Measurements from ENCODE around the gene IL17C. TPM values are rescaled to one million over a fixed set of nuclear protein-coding genes. Genes with fewer than 3 reads are reported as not detected.

The IL17C gene
- total and polyA plus RNA-seq, 9 of the 15 experiments (the other 6 are each of a cell fraction or from before 2014, with no cell fraction given) = not detected

DNA sequence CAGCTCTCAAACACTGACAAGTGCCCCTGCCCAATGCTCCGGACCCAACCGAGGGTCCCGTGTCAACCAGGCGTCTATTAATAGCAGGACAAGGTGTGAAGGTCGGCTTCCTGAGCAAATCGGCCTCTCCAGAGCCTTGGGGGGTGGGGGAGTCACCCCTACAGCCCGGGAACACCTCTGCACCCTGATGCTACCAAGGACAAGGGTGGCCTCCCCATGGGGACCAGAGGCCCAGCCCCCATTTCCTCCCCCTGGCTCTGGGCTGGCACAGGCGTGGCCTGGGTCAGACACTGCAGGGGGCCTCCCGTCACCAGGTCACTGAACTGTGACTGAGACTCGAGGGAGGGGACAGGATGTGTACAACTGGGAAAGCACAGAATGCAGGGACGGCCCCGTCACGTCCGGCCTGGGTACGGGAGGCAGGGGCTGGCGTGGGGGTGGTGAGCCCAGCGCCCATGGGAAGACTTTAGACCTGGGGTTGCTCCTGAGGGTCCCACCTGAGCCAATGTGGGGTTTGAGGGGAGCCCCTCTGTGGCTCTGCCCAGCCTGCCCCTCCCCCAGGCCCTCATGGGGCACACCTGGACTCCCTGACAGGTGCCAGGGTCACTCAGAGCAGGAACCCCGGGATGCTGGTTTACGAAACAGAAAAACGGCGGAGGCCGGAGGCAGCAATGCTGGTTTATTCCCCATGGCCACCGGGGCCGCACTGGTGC, 13.1 kb downstream of the IL17C start (continued):
- TF ChIP-seq MXD1 (CRISPR knock-in tag; IDR thresholded peaks at IDR 0.05; ENCODE audit: borderline replicate concordance, poor library complexity, severe bottlenecking) (no peak), ZNF354B (CRISPR knock-in tag; IDR thresholded peaks at IDR 0.05) (no peak), ELF1 (tag; IDR thresholded peaks at IDR 0.05) (no peak), BDP1 (IDR thresholded peaks at IDR 0.05; ENCODE audit: insufficient read depth, insufficient read length) (no peak), RCOR1 (IDR thresholded peaks at IDR 0.05; ENCODE audit: borderline replicate concordance in 1 of 2, low read depth in 2 of 2, low read length in 2 of 2) (no peak; a peak in 1 of 4 replicates), BCL6 (CRISPR knock-in tag; IDR thresholded peaks at IDR 0.05) (no peak), HDAC2 (IDR thresholded peaks at IDR 0.05) (peak; percentile 42; the same call in 1 of the 2 replicates), CBFB (CRISPR knock-in tag; IDR thresholded peaks at IDR 0.05) (no peak), KAT7 (CRISPR knock-in tag; IDR thresholded peaks at IDR 0.05; ENCODE audit: borderline replicate concordance) (no peak), ZFPM2 (CRISPR knock-in tag; IDR thresholded peaks at IDR 0.05) (no peak), MCM3 (IDR thresholded peaks at IDR 0.05) (no peak), SFPQ (IDR thresholded peaks at IDR 0.05; ENCODE audit: low read depth, low read length) (no peak)
- TF ChIP-seq, protein P1, sequence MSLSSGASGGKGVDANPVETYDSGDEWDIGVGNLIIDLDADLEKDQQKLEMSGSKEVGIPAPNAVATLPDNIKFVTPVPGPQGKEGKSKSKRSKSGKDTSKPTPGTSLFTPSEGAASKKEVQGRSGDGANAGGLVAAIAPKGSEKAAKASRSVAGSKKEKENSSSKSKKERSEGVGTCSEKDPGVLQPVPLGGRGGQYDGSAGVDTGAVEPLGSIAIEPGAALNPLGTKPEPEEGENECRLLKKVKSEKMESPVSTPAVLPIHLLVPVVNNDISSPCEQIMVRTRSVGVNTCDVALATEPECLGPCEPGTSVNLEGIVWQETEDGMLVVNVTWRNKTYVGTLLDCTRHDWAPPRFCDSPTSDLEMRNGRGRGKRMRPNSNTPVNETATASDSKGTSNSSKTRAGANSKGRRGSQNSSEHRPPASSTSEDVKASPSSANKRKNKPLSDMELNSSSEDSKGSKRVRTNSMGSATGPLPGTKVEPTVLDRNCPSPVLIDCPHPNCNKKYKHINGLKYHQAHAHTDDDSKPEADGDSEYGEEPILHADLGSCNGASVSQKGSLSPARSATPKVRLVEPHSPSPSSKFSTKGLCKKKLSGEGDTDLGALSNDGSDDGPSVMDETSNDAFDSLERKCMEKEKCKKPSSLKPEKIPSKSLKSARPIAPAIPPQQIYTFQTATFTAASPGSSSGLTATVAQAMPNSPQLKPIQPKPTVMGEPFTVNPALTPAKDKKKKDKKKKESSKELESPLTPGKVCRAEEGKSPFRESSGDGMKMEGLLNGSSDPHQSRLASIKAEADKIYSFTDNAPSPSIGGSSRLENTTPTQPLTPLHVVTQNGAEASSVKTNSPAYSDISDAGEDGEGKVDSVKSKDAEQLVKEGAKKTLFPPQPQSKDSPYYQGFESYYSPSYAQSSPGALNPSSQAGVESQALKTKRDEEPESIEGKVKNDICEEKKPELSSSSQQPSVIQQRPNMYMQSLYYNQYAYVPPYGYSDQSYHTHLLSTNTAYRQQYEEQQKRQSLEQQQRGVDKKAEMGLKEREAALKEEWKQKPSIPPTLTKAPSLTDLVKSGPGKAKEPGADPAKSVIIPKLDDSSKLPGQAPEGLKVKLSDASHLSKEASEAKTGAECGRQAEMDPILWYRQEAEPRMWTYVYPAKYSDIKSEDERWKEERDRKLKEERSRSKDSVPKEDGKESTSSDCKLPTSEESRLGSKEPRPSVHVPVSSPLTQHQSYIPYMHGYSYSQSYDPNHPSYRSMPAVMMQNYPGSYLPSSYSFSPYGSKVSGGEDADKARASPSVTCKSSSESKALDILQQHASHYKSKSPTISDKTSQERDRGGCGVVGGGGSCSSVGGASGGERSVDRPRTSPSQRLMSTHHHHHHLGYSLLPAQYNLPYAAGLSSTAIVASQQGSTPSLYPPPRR (CRISPR knock-in tag; IDR thresholded peaks at IDR 0.05; ENCODE audit: borderline replicate concordance) = no peak
- TF ChIP-seq, protein P2, sequence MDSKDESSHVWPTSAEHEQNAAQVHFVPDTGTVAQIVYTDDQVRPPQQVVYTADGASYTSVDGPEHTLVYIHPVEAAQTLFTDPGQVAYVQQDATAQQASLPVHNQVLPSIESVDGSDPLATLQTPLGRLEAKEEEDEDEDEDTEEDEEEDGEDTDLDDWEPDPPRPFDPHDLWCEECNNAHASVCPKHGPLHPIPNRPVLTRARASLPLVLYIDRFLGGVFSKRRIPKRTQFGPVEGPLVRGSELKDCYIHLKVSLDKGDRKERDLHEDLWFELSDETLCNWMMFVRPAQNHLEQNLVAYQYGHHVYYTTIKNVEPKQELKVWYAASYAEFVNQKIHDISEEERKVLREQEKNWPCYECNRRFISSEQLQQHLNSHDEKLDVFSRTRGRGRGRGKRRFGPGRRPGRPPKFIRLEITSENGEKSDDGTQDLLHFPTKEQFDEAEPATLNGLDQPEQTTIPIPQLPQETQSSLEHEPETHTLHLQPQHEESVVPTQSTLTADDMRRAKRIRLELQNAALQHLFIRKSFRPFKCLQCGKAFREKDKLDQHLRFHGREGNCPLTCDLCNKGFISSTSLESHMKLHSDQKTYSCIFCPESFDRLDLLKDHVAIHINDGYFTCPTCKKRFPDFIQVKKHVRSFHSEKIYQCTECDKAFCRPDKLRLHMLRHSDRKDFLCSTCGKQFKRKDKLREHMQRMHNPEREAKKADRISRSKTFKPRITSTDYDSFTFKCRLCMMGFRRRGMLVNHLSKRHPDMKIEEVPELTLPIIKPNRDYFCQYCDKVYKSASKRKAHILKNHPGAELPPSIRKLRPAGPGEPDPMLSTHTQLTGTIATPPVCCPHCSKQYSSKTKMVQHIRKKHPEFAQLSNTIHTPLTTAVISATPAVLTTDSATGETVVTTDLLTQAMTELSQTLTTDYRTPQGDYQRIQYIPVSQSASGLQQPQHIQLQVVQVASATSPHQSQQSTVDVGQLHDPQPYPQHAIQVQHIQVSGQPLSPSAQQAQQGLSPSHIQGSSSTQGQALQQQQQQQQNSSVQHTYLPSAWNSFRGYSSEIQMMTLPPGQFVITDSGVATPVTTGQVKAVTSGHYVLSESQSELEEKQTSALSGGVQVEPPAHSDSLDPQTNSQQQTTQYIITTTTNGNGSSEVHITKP (IDR thresholded peaks at IDR 0.05; ENCODE audit: partially characterized antibody) = peak; percentile 57
- TF ChIP-seq, protein P3, sequence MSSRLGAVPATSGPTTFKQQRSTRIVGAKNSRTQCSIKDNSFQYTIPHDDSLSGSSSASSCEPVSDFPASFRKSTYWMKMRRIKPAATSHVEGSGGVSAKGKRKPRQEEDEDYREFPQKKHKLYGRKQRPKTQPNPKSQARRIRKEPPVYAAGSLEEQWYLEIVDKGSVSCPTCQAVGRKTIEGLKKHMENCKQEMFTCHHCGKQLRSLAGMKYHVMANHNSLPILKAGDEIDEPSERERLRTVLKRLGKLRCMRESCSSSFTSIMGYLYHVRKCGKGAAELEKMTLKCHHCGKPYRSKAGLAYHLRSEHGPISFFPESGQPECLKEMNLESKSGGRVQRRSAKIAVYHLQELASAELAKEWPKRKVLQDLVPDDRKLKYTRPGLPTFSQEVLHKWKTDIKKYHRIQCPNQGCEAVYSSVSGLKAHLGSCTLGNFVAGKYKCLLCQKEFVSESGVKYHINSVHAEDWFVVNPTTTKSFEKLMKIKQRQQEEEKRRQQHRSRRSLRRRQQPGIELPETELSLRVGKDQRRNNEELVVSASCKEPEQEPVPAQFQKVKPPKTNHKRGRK (tag; IDR thresholded peaks at IDR 0.05) = no peak

Data from K562 (cell line).